ENCODE measurements around the gene OR7C1.

DNA sequence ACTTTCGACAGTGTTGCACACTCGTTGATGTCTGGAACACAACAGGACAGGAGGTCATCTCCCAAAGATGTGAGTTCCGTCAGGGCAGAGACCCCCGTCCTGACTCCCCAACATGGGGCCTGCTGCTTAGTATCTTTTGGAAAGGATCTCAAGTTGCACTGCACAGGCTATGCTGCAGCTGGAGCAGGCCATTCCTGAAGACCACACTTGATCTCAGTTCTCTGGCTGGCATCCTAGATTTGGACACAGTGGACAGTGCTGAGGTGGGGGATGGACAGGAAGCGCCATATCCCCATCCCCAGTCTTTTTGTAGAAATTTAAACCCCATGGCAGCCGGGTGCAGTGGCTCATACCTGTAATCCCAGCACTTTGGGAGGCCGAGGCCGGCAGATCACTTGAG lies 62.5 kb downstream of the OR7C1 start:
- TF ChIP-seq, protein P1, sequence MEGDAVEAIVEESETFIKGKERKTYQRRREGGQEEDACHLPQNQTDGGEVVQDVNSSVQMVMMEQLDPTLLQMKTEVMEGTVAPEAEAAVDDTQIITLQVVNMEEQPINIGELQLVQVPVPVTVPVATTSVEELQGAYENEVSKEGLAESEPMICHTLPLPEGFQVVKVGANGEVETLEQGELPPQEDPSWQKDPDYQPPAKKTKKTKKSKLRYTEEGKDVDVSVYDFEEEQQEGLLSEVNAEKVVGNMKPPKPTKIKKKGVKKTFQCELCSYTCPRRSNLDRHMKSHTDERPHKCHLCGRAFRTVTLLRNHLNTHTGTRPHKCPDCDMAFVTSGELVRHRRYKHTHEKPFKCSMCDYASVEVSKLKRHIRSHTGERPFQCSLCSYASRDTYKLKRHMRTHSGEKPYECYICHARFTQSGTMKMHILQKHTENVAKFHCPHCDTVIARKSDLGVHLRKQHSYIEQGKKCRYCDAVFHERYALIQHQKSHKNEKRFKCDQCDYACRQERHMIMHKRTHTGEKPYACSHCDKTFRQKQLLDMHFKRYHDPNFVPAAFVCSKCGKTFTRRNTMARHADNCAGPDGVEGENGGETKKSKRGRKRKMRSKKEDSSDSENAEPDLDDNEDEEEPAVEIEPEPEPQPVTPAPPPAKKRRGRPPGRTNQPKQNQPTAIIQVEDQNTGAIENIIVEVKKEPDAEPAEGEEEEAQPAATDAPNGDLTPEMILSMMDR (IDR thresholded peaks at IDR 0.05; ENCODE audit: low read depth, low read length, poor library complexity, severe bottlenecking), result no peak
- no peak for TF ChIP-seq EZH2phosphoT487 (IDR thresholded peaks at IDR 0.05; ENCODE audit: borderline replicate concordance, low read length)
